Measurements from ENCODE around the gene THBS1. TPM values are rescaled to one million over a fixed set of nuclear protein-coding genes. Genes with fewer than 3 reads are reported as not detected.

The THBS1 gene
- total RNA-seq, 1 donor, result 171 TPM

- Histone ChIP-seq H3K4me3 (ENCODE audit: low read length) (no peak overlapping the region), H3K4me1 (ENCODE audit: insufficient read depth, low read length) (no peaks in the 10 kb centered on the region), H3K9me3 (ENCODE audit: low read depth, low read length) (no peaks in the 10 kb centered on the region), H3K27me3 (ENCODE audit: insufficient read depth, low read length) (no peaks in the 10 kb centered on the region)
These were observed 61.2 kb downstream of the THBS1 start for GRCh38 chr15:39642011-39642640.

DNA sequence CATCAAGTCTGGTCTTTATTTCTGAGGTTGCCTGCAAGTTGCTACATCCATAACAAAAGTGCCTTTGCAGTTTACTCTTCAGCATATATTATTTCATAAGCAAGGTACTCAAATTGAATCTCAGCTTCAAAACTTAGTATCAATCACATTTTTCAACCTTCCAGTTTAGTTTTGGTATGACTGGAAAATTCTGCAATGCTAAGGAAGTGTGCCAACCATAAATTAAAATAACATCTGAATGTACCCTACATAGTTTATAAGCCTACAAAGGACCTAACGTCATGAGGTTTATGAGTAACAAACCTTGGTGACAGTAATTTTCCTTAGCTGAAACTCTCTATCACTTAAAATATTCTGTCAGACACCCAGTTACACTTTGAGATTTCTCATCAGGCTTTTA, 62.8 kb downstream of the THBS1 start:
- Histone ChIP-seq H3K4me1 (ENCODE audit: insufficient read depth, low read length) (no peaks in the 10 kb centered on the region), H3K4me3 (ENCODE audit: low read length) (no peak overlapping the region), H3K9me3 (ENCODE audit: low read depth, low read length) (no peaks in the 10 kb centered on the region), H3K27me3 (ENCODE audit: insufficient read depth, low read length) (no peaks in the 10 kb centered on the region)

DNA sequence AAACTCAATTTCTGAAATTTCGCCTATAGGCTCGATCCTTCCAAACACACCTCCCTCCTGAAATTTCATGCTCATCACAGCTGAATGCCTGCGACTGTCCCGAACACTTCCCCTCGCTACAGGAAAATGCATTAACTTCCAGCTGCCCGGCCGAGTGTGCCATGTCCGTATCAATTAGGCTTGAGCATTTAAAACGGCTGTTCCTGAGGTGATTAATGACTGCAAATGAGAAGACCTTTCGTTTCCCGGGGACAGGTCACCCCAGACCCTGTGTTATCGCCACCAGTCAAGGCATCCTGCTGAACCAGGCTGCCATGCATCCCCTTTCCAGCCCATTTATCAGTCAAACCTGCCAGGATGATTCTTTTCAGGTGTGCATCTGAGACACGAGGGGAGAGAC, 63.3 kb downstream of the THBS1 start:
- Histone ChIP-seq H3K4me1 (ENCODE audit: insufficient read depth, low read length) (no peaks in the 10 kb centered on the region), H3K4me3 (ENCODE audit: low read length) (no peak overlapping the region), H3K27me3 (ENCODE audit: insufficient read depth, low read length) (no peaks in the 10 kb centered on the region), H3K9me3 (ENCODE audit: low read depth, low read length) (no peaks in the 10 kb centered on the region)

GRCh38 chr15:39645138-39645975, 64.5 kb downstream of the THBS1 start:
- Histone ChIP-seq H3K4me3 (ENCODE audit: low read length) (no peak overlapping the region), H3K27me3 (ENCODE audit: insufficient read depth, low read length) (no peaks in the 10 kb centered on the region), H3K4me1 (ENCODE audit: insufficient read depth, low read length) (no peaks in the 10 kb centered on the region), H3K9me3 (ENCODE audit: low read depth, low read length) (no peaks in the 10 kb centered on the region)

GRCh38 chr15:39645976-39646257, 65.0 kb downstream of the THBS1 start:
- Histone ChIP-seq H3K27me3 (ENCODE audit: insufficient read depth, low read length) (no peaks in the 10 kb centered on the region), H3K9me3 (ENCODE audit: low read depth, low read length) (no peaks in the 10 kb centered on the region), H3K4me1 (ENCODE audit: insufficient read depth, low read length) (no peaks in the 10 kb centered on the region), H3K4me3 (ENCODE audit: low read length) (no peak overlapping the region)

GRCh38 chr15:39646425-39646824, 65.5 kb downstream of the THBS1 start:
- Histone ChIP-seq H3K4me1 (ENCODE audit: insufficient read depth, low read length) (no peaks in the 10 kb centered on the region), H3K4me3 (ENCODE audit: low read length) (no peak overlapping the region), H3K9me3 (ENCODE audit: low read depth, low read length) (no peaks in the 10 kb centered on the region), H3K27me3 (ENCODE audit: insufficient read depth, low read length) (no peaks in the 10 kb centered on the region)

Other genes with a start within 250 kb of the THBS1 start
- 0.94 TPM for gene FSIP1, start 201.8 kb downstream of the THBS1 start, total RNA-seq

Measured in mononuclear cell (primary cell).